Left cardiac atrium (tissue), 4 donors: ENCODE results near the gene KPTN. TPM values are rescaled to one million over a fixed set of nuclear protein-coding genes. Genes with fewer than 3 reads are reported as not detected.

Experiments used
- ATAC-seq, 2 donors: fragments of 200-7000 bp; cut with Tn5 transposase; one replicate each; pipeline ENCODE4 v1.9.1; 2020; ENCODE audit warnings: mild to moderate bottlenecking in 2 of 2, moderate library complexity in 2 of 2
- DNase-seq: peaks from one replicate; pipeline ENCODE4 v3.0.0-alpha.2; 2020
- intact Hi-C, 2 donors: fragments of 100-400 bp; cut with DNase I; formaldehyde crosslinking; loops; one replicate each; pipeline versions ENCODE4 v1.14.1 to v1.15.1; 2022 to 2023
- total RNA-seq, 2 donors: library from RNA; stranded (reverse); fragmentation: NEBNext Ultra II Directional; extraction: Animal tissue kit (Norgen Biotek cat#: 25700); gene quantifications; one replicate each; pipeline ENCODE4 v1.2.1, GENCODE V29; 2021
- donor health status: DM: no; HTN: yes; CAD: no.
- donor health status: DM: no; HTN: yes; CAD: no; lungs with severe emphysema.
- donor health status: DM: yes; HTN: yes; CAD: no.
- donor health status: Dilated cardiomyopathy.

The KPTN gene
- total RNA-seq, 2 donors from 2014 or later: 6.9 to 10.5 TPM

- peak in 1 of 2 donors; percentile 39 for ATAC-seq
- DNase-seq: no peak
- intact Hi-C loops: no loop called here
Observed at GRCh38 chr19:47446534-47447469, 37.2 kb downstream of the KPTN start.

GRCh38 chr19:47445937-47446402 lies 38.0 kb downstream of the KPTN start:
- intact Hi-C loops: no loop called here
- ATAC-seq (peak; percentile 43 to 54), DNase-seq (peak; percentile 54)

GRCh38 chr19:47445527-47445926 lies 38.5 kb downstream of the KPTN start:
- intact Hi-C loops: no loop called here
- no peak for DNase-seq
- no peak for ATAC-seq

- no peak for DNase-seq
- intact Hi-C loops: no loop called here
- no peak for ATAC-seq
Observed at GRCh38 chr19:47444388-47444821, 39.6 kb downstream of the KPTN start.

GRCh38 chr19:47443331-47443730 lies 40.7 kb downstream of the KPTN start:
- ATAC-seq (no peak), DNase-seq (no peak)
- intact Hi-C loops: no loop called here

- DNase-seq: no peak
- intact Hi-C loops: loop anchor here (2.0 to 10.0 kb wide), 3 partner anchors 78 to 268 kb away; partner anchors contain the start of genes BICRA (in 1 of the 2) and NAPA (in 1 of the 2)
Observed at GRCh38 chr19:47438793-47439220, 45.2 kb downstream of the KPTN start.

GRCh38 chr19:47437500-47437899 lies 46.5 kb downstream of the KPTN start:
- ATAC-seq: no peak
- no peak for DNase-seq
- intact Hi-C loops: loop anchor here (2.0 to 10.0 kb wide), 4 partner anchors 77 to 261 kb away; partner anchors contain the start of genes NAPA (in 2 of the 2) and BICRA (in 1 of the 2)

More at GRCh38 chr19:47438793-47439220, 45.2 kb downstream of the KPTN start:
- ATAC-seq: no peak

- DNase-seq (peak; percentile 75), ATAC-seq (peak; percentile 91 to 94)
- intact Hi-C loops: loop anchor here (2.0 to 10.0 kb wide), 4 partner anchors 78 to 262 kb away; partner anchors contain the start of genes NAPA (in 2 of the 2) and BICRA (in 1 of the 2)
Observed at GRCh38 chr19:47436712-47437401, 47.2 kb downstream of the KPTN start.

- intact Hi-C loops: loop anchor here (2.0 to 10.0 kb wide), 4 partner anchors 79 to 263 kb away; partner anchors contain the start of genes NAPA (in 2 of the 2) and BICRA (in 1 of the 2)
- ATAC-seq (no peak), DNase-seq (no peak)
Observed at GRCh38 chr19:47435883-47436417, 48.1 kb downstream of the KPTN start.

- DNase-seq (peak; percentile 3), ATAC-seq (no peak)
- intact Hi-C loops: loop anchor here (5.0 to 10.0 kb wide), 2 partner anchors 82 to 170 kb away; partner anchors contain the start of genes BICRA (in 1 of the 2) and NAPA (in 1 of the 2)
Observed at GRCh38 chr19:47435196-47435595, 48.8 kb downstream of the KPTN start.

- ATAC-seq (no peak), DNase-seq (no peak)
- intact Hi-C loops: loop anchor here in 1 of 2 donors (10.0 kb wide), 1 partner anchor 171 kb away; the partner anchor contains the start of gene BICRA
Observed at GRCh38 chr19:47434088-47434487, 49.9 kb downstream of the KPTN start.

GRCh38 chr19:47433121-47433520 lies 50.9 kb downstream of the KPTN start:
- intact Hi-C loops: loop anchor here in 1 of 2 donors (10.0 kb wide), 1 partner anchor 172 kb away; the partner anchor contains the start of gene BICRA
- DNase-seq: no peak
- ATAC-seq: no peak

GRCh38 chr19:47432499-47432898 lies 51.5 kb downstream of the KPTN start:
- intact Hi-C loops: loop anchor here in 1 of 2 donors (10.0 kb wide), 1 partner anchor 172 kb away; the partner anchor contains the start of gene BICRA
- DNase-seq (no peak), ATAC-seq (no peak)

GRCh38 chr19:47432091-47432490 lies 51.9 kb downstream of the KPTN start:
- peak; percentile 12 for DNase-seq
- ATAC-seq: no peak

GRCh38 chr19:47430041-47430802 lies 53.8 kb downstream of the KPTN start:
- intact Hi-C loops: loop anchor here in 1 of 2 donors (10.0 kb wide), 1 partner anchor 175 kb away; the partner anchor contains the start of gene BICRA
- DNase-seq (no peak), ATAC-seq (peak; percentile 16 to 25)

More at GRCh38 chr19:47432091-47432490, 51.9 kb downstream of the KPTN start:
- intact Hi-C loops: loop anchor here in 1 of 2 donors (10.0 kb wide), 1 partner anchor 173 kb away; the partner anchor contains the start of gene BICRA

- DNase-seq (no peak), ATAC-seq (no peak)
- intact Hi-C loops: no loop called here
Observed at GRCh38 chr19:47429140-47429793, 54.8 kb downstream of the KPTN start.

- DNase-seq (peak; percentile 90), ATAC-seq (peak; percentile 89 to 97)
- intact Hi-C loops: no loop called here
Observed at GRCh38 chr19:47428177-47428894, 55.7 kb downstream of the KPTN start.
